ENCODE measurements around the gene IGDCC3.
A peak's percentile ranks its signal among the peaks of the same experiment; 100 is the strongest.

IGDCC3 gene

DNA sequence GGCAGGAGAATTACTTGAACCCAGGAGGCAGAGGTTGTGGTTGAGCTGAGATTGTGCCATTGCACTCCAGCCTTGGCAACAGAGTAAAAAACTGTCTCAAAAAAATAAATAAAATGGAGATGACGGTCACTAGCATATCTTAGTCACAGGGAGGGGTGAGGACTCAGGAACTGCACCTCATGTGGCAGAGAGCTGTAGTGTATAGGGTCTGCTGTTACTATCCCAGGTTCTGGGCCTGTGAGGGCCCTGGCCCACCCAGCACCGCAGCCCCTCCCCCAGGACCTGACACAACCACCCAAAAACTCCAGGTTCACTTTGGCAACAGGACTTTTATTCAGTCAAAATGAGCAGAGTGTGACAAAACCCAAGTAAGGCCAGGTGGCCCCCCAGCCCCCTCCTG is 51.0 kb downstream of the IGDCC3 start:
- DNase-seq (ENCODE audit: low read depth): no peak

DNA sequence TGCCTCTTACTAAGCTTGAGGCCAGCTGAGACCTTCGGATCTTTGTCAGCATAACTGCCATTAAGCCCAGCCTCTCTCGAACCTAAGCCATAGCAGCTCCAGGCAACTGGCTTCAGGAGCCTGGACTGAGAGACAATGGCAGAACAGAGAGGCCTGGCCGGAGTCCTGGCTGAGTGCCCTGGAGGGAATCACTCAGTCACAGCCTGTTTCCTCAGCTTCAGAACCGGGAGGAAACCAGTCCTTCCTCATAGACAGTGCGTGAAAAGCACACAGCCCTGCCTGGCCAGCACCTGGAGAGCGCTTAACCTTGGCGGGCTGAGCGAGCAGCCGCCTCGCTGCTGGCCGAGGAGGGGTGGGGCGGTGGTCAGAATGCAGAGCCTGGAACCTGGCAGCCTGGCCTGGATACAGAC is 51.7 kb downstream of the IGDCC3 start:
- no peak for DNase-seq (ENCODE audit: low read depth)

DNA sequence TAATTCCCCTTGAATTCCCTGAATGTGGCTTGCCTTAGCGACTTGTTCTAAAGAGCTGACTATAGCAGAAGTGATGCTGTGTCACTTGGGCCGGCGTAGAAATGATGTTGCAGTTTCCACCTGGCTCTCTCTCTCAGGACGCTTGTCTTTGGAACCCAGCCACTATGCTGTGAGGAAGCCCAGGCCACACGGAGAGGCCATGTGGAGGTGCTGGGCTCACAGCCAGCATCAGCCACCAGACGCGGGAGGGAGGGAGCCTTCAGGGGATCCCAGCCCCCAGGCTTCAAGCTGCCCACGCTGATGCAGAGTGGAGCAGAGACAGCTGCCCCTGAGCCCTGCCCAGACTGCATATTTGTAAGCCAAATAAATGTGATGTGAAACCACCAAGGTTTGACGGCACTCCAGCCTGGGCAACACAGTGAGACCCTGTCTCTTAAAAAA is 54.7 kb downstream of the IGDCC3 start:
- DNase-seq (ENCODE audit: low read depth): no peak

DNA sequence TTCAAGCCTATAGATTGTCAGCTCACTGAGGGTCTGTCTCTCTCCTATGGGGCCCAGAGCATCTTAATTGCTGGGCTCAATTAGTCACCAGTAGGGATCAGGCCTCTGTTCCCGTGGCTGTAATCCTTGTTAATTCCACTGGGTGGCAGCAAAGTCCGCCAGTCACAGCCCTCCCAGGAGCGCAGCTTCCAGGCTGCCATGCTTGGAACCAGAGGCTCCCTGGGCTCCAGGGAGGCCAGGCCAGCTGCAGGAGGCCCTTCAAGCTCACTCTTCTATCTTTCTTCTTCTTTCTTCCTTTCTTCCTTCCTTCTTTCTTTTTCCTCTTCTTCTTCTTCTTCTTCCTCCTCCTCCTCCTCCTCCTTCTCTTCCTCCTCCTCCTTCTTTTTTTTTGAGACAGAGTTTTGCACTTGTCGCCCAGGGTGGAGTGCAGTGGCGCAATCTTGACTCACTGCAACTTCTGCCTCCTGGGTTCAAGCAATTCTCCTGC is 58.9 kb downstream of the IGDCC3 start:
- DNase-seq (ENCODE audit: low read depth): peak; percentile 52

DNA sequence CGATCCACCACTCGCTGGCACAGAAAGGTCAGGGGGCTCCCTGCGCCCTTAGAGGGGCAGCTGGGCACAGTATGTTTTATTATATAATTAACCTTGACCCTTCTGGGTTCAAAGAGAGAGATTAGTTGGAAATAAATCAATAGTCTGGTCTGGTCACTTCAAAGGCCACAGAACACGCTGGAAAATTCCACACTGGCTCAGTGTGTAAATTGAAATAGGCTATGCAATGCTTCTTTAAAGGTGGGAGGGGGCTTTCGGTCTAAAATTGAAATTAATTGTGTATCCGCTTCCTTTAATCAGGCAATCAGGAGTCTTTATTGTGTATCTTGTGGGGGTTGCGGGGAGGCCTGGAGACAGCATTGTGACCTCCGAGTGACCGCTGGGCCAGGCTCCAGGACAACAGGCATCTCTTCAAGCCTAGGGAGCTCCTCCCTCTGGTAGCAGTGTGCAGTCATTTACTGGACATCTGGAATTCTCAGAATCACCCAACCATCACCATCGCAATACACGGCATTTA is 65.3 kb downstream of the IGDCC3 start:
- no peak for DNase-seq (ENCODE audit: low read depth)

DNA sequence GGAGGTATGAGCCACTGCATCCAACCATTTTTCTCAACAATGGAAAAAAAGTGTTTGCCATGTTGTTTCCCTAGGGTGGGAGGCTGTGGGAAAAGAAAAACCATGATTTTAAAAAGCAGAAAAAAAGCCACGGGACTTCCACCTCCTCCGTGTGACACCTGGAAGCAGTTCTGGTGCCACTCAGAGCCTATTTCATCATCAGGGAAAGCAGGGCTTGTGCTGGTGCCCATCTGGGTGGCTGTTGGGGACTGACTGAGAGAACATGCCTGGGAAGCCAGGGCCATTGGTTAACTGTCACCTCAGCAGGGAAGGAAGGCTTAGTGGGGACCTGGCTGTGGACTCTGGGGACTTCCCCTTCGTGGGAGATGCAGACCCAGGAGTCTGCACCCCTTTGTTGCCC is 66.0 kb downstream of the IGDCC3 start:
- DNase-seq (ENCODE audit: low read depth): no peak

DNA sequence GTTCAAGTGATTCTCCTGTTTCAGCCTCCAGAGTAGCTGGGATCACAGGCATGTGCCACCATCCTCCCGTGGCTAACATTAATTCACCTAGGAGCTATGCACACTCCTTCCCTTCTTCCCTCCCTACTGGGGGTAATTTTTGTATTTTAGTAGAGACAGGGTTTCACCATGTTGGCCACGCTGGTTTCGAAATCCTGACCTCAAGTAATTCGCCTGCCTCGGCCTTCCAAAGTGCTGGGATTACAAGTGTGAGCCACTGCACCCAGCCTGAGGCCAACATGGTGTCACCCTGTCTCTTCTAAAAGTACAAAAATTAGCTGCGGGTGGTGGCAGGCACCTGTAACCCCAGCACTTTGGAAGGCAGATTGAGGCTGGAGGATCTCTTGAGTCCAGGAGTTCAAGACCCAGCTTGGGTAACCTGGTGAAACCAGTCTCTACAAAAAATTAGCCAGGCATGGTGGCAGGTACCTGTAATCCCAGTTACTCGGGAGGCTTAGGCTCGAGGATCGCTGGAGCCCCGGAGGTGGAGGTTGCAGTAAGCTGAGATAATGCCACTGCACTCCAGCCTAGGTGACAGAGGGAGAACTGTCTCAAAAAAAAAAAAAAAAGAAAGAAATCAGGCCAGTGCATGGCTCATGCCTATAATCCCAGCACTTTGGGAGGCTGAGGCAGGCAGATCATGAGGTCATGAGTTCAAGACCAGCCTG is 67.2 kb downstream of the IGDCC3 start:
- no peak for DNase-seq (ENCODE audit: low read depth)

DNA sequence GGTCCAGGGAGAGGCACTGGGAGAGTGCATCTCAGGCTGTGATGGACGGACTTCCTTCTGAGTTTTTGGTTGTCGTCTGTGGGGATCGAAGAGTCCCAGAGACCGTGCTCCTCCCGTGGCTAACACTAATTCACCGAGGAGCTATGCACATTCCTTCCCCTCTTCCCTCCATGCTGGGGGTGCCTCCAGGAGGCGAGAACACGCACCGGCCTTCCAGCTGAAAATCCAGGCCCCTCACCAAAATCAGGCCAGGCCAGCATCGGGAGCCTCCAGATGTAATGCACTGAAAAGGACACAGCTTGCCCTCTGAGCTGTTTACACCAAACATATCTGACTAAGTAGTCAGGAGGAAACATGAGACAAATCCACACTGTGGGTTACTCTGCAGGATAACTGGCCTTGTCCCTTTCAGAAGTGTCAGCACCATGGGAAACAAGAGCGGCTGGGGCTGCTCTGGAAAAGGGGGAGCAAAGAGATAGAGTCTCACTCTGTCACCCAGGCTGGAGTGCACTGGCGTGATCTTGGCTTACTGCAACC is 67.9 kb downstream of the IGDCC3 start:
- no peak for DNase-seq (ENCODE audit: low read depth)

DNA sequence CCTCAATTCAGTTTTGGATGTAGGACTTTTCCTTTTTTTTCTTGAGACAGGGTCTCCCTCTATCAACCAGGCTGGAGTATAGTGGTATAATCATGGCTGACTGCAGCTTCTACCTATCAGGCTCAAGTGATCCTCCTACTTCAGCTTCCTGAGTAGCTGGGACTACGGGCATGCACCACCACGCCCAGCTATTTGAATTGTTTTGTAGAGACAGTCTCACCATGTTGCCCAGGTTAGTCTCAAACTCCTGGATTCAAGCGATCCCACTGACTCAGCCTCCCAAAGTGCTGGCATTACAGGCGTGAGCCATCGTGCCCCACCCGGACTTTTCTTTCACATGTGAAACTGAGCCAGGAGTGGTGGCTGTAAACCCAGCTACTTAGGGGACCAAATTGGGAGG is 69.8 kb downstream of the IGDCC3 start:
- no peak for DNase-seq (ENCODE audit: low read depth)

DNA sequence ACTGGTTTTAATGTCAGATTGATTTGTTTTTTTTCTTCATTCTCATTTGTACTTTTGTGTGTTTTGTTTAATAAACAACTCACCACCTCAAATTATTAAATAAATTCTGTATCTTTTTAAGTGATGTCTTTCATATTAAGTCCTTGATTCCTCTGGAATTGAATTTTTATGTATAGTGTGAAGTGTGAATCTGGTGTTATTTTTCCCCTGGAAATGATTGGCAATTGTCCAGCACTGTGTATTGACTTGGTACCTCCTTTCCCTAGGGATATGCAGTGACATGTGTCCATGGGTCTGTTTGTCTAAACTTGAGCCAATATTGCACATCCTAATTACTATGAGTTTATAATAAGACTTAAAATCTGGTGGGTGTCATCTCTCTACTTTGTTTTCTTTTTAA is 71.3 kb downstream of the IGDCC3 start:
- no peak for DNase-seq (ENCODE audit: low read depth)

DNA sequence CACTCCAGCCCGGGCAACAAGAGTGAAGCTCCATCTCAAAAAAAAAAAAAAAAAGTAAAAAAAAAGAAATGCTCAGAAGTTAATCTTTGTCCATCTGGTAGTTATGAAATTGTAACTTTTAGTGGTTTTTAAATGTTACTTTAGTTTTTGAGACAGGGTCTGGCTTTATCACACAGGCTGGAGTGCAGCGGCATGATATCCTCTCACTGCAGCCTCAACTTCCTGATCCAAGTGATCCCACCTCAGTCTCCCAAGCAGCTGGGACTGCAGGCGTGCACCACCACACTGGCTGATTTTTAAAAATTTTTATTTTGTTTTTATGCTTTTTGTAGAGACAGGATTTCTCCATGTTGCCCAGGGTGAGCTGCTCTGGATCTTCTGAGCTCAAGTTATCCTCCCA is 72.0 kb downstream of the IGDCC3 start:
- no peak for DNase-seq (ENCODE audit: low read depth)

DNA sequence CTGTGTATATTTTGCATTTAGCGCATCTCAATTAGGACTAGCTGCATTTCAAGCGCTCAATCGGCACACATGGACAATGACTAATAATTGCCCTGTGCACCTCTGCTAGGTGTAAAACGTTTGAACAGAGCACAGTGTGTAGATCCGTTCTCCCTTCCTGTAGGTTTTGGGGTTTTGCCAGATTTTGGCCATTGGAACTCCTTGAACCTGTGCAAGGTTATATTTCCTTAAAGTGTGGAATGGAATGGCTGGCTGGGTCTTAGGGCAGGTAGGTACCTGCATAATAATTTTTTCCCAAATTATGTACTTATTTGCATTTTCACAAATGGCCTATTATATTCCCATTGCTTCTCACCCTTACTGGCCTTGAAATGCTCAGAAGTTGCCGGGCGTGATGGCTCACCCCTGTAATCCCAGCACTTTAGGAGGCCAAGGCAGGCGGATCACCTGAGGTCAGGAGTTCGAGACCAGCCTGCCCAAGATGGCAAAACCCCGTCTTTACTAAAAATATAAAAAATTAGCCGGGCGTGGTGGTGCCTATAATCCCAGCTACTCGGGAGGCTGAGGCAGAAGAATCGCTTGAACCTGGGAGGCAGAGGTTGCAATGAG is 72.5 kb downstream of the IGDCC3 start:
- DNase-seq (ENCODE audit: low read depth): no peak

DNA sequence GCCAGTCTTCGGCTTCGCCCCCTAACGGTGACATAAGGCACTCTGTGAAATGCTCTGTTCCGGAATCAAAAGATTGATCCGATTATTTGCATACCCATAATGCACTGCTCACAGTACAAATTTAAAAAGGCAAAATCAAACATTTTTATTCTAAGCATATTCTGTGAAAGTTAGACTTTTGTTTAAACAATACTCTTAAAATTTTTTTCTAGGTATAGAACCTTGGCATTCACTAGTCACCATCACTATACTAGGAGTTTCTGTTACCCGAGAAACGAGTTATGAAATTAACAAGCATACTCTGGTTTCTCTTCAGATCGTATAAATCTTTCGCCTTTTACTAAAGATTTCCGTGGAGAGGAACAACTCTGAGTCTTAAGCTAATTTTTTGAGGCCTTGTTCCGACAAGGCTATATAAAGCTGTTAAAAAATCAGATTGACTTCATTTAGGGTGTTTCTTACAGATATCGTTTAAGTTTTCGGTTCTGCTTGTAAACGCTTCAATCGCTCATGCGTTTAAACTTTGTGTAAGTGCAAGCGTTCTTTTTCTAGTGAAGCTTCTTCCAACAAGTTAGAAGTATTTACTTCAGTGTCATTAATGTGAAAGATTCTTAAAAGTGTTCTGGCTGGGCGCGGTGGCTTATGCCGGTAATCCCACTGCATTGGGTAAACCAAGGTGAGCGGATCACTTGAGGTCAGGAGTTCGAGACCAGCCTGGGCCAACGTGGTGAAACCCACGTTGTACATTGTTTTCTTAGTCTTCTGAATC is 73.2 kb downstream of the IGDCC3 start, which contains the start of gene RNU5B-1:
Gene RNU5B-1, plus strand, starts transcription at position 297 of the 769 bp plus-strand sequence.
- peak; percentile 46 for DNase-seq (ENCODE audit: low read depth)

DNA sequence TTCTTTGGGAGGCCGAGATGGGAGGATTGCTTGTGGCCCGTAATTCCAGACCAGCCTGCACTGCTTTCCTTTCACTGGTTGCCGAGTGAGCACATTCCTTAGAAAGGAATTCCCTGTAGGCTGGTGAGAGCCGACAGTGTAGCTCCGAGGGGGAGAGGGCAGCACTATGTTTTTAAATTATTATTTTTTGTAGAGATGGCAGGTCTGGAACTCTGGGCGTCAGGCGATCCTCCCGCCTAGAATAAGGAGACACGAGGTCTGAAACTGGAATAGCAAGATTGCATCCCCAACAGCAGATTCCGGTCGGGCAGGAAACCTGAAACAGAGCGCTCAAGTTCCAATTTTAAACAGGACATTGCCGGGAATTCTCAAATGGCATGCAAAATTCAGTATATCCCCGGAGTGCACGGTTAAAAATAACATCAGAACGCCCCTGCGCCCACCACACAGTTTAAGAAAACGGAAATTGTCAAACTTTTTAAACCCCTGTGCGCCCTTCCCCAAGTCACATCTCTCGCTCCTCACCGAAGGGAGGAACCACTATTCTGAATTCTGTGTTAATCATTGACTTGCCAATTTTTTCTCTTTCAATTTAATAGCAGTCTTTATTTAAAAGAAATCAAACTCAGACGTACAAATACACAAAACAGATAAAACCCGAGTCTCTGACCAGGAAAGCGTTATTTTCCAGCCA is 74.0 kb downstream of the IGDCC3 start:
- DNase-seq (ENCODE audit: low read depth): no peak

DNA sequence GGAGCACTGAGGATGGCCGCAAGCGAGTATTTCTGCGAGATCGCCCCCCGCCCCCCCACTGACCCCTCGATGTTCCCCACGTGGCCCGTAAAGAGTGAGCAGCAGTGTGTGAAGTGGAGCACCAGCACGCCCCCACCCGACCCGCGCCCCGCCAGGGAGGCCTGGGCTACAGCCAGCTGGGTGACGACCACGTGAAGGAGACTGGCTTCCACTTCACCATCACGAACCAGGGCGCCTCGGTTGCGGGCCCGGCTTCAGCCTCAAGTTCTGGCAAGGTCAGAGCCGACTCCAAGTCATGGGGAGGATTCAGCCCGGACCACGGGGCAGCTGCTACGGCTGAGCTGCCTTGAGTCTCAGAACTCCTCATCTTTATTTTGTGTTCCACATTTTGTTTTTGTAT is 75.7 kb downstream of the IGDCC3 start:
- no peak for DNase-seq (ENCODE audit: low read depth)

DNA sequence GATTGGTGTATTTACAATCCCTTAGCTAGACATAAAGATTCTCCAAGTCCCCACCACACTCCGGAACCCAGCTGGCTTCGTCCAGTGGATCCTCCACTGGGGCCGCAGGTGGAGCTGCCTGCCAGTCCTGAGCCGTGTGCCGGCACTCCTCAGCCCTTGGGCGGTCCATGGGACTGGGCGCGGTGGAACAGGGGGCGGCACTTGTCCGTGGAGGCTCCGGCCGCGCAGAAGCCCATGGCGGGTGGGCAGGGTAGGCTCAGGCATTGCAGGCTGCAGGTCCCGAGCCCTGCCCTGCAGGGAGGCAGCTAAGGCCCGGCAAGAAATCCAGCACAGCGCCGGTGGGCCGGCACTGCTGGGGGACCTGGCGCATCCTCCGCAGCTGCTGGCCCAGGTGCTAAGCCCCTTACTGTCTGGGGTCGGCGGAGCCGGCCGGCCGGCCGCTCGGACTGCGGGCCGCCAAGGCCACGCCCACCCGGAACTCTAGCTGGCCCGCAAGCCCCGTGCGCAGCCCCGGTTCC is 76.8 kb downstream of the IGDCC3 start:
- no peak for DNase-seq (ENCODE audit: low read depth)

DNA sequence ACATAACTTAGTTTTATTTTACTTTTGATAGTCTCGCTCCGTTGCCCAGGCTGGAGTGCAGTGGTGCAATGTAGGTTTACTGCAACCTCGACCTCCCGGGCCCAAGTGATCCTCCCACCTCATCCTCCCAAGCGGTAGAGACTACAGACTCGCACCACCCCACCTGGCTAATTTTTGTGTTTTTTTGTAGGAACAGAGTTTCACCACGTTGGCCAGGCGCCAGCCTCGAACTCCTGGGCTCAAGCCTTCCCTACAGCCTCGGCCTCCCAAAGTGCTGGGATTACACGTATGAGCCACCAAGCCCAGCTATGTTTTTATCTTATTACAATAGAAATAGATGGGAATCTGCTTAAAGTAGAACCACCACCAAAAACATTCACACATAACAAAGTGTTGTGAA is 79.1 kb downstream of the IGDCC3 start:
- DNase-seq (ENCODE audit: low read depth): no peak

DNA sequence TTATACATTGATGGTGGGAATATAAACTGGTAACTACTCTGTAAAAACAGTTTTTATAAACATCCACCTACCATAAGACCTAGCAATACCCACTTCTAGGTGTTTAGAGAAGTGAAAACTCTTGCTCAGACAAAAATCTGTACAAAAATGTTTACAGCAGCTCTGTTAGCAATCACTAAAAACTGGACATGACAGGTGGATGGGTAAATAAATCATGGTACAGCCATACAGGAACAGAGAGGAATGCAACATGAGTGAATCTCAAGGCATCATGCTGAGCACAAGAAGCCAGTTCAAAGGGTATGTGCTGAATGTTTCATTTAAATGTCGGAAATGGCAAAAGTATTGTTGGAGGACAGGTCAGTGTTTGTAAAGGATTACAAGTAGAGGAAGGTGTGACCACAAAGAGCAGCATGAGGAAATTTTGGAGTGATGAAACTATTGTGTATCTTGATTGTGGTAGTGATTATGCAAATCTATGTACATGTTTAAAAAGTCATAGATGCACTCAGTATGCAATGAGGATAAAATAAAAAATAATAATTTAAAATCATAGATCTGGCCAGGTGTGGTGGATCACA is 84.8 kb downstream of the IGDCC3 start:
- no peak for DNase-seq (ENCODE audit: low read depth)

DNA sequence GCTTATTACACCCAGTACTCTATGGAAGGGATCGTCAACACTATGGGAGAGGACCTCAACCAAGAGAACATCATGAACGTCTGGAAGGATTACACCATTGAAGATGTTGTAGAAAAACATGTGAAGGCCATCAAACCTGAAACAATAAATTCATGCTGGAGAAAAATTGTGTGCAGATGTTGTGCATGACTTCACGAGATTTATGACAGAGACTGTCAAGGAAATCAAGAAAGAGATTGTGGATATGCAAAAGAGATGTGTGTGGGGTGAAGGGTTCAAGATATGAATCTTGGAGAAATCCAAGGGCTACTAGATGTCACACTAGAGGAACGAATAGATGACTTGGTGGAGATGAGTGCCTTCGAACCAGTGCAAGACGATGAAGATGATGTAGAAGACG is 87.6 kb downstream of the IGDCC3 start:
- DNase-seq (ENCODE audit: low read depth): no peak

DNA sequence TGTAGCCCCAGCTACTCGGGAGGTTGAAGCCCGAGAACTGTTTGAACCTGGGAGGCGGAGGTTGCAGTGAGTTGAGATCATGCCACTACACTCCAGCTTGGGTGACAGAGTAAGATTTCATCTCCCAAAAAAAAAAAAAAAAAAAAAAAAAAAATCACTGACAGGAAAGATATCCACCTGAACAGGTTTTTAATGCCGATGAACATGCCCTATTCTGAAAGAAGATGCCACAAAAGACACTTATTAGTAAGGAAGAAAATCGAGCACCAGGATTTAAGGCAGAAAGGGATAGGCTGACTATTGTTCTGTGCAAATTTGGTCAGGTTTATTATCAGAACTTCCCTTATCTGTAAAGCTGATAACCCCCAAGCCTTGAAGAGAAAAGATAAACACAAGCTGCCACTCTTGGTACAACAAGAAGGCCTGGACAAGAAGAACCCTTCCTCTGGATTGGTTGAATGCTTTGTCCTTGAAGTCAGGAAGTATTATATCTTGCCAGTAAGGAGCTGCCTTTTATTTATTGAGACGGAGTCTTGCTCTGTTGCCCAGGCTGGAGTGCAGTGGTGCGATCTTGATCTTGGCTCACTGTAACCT is 88.4 kb downstream of the IGDCC3 start:
- no peak for DNase-seq (ENCODE audit: low read depth)

DNA sequence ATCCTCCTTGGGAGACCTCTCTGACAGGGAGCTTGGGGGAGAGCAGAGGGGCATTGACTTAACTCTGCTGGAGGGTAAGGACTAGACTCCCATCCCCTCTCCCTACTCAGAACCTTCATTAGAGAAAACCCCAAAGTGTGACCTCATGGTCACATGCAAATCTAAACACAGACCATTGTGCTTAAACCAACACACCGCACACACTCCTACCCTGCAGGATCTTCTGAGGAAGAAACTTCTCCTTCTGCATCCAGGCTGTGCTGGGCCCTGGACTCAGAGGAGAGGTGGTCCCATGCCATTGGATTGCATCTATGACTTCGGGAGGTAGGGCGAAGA is 90.3 kb downstream of the IGDCC3 start:
- no peak for DNase-seq (ENCODE audit: low read depth)

Measured in stimulated activated CD8-positive, alpha-beta memory T cell treated with anti-CD3 and anti-CD28 coated beads, Interleukin-12 subunit alpha, Interleukin-12 subunit beta, amount 100 ng/mL, for 4 hours (primary cell).